ENCODE data around the gene CNTNAP2.
"Not testable (repeated sequence)": the region's sequence is repeated elsewhere in the genome, so short reads cannot be mapped to it uniquely, and the experiment has no call there.

CNTNAP2 gene

GRCh38 chr7:148304456-148304855 is 2187.9 kb downstream of the CNTNAP2 start:
- no peak for DNase-seq (ENCODE audit: low spot score)

DNA sequence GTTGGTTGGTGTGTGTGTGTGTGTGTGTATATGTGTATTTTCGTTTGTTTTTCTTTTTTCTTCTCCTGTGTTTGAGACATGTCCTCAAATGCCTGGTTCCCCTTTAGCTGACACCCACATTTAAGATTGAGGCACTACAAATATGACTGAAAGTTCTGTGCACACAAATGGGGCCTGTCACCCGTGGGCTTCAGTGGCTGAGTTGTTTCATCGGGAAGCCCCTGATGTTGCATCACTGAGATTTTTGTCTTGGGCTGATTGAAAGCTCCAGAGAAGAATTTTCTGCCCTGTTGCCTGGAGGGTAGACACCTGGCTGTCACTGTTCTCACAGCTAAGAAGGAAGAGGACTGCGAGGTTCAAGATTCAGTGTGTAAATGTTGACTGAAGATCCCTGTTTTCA is 2190.2 kb downstream of the CNTNAP2 start:
- DNase-seq (ENCODE audit: low spot score) = no peak

- DNase-seq (ENCODE audit: low spot score) = no peak
Measured at GRCh38 chr7:148318102-148318811, 2201.7 kb downstream of the CNTNAP2 start.

DNA sequence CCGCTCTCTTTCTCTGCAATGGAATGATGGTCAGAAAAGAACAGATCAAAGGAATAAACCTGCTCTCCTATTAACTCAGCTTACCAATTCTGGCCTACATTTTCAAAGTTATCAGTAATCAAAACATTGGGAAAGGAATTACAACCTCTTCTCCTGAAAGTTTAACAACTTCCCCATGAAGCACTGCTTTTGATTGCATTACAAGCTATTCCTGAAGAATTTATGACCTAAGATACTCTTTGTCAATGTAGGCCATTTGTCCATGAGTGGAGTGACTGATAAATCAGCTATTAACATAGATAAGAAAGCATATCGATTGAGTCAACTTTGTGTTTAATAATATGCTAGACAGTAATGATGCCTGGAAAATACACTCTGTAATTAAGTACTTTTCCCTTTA is 2202.2 kb downstream of the CNTNAP2 start:
- DNase-seq (ENCODE audit: low spot score) = no peak

DNA sequence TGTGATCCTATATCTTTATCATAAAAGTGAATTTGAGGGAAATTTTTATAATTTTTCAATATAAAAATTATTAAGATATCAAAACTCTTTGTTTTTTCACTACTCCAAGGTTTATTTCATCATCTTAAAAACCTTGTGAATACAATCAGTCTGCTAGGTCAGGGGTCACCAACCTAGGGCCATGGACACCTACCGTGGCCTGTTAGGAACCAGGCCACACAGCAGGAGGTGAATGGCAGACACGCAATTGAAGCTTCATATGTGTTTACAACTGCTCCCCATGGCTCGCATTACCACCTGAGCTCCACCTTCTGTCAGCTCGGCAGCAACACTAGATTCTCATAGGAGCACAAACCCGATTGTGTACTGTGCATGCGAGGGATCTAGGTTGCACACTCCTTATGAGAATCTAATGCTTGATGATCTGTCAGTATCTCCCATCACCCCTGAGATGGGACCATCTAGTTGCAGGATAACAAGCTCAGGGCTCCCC is 2202.8 kb downstream of the CNTNAP2 start:
- DNase-seq (ENCODE audit: low spot score) = no peak

DNA sequence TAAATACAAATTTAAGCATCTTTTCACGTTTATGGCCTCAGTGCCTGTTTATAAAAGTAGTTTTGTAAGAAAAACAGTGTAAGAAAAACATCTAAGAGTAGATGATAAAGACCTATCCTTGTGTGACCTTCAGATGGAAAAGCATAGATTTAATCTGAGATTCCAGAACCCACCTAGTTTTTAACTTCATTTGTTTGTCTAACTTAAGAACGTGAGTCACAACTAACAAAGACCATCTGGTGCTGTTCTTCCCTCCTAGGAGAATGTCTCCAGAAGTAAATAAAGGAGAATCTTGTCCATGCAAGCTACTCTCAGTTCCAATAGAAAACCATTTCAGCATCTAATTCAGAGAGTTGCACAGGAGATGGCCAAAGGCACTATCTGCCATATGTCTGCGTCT is 2208.6 kb downstream of the CNTNAP2 start:
- DNase-seq (ENCODE audit: low spot score) = no peak

GRCh38 chr7:148327379-148327778 is 2210.8 kb downstream of the CNTNAP2 start:
- no peak for DNase-seq (ENCODE audit: low spot score)

- no peak for DNase-seq (ENCODE audit: low spot score)
Measured at GRCh38 chr7:148328906-148329305, 2212.3 kb downstream of the CNTNAP2 start.

DNA sequence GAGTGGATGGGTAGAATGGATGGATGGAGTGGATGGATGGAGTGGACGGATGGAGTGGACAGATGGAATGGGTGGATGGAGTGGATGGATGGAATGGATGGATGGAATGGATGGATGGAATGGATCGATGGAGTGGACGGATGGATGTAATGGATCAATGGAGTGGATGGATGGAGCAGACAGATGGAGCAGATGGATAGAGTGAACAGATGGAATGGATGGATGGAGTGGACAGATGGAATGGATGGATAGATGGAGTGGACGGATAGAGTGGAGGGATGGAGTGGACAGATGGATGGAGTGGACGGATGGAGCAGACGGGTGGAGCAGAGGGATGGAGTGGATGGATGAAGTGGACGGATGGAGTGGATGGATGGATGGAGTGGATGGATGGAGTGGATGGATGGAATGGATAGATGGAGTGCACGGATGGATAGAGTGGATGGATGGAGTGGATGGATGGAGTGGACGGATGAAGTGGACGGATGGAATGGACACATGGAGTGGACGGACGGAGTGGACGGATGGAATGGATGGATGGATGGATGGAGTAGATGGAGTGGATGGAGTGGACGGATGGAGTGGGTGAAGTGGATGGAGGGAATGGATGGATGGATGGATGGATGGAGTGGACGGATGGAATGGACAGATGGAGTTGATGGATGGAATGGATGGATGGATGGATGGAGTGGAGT is 2213.7 kb downstream of the CNTNAP2 start:
- no peak for DNase-seq (ENCODE audit: low spot score)

- no peak for DNase-seq (ENCODE audit: low spot score)
Measured at GRCh38 chr7:148330822-148331221, 2214.2 kb downstream of the CNTNAP2 start.

GRCh38 chr7:148331456-148331855 is 2214.9 kb downstream of the CNTNAP2 start:
- not testable (repeated sequence) for DNase-seq (ENCODE audit: low spot score)

GRCh38 chr7:148332191-148333186 is 2215.9 kb downstream of the CNTNAP2 start:
- no peak for DNase-seq (ENCODE audit: low spot score)

DNA sequence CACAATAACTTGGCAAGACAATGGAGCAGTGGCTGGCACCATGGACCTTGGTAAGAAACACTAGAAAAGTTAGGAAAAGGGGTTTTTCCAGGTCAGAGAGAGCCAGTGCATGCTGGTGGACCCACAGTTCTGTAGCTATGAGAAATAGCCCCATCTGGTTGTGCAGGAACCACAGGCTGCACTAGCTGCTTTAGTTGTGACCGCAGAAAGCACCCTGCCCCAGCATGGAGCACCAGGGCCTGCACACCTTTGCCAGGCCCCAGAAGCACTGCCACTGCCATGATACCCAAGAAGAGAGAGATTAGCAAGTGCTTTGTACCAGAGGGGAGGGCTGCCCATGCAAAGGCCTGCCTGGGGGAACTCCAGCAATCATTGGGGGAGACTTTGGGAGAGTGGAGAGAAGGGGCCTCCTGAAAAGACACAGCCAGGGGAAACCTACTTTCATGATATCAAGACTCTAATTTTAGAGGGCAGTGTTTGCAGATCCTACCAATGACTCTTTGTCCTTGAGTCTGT is 2217.9 kb downstream of the CNTNAP2 start:
- no peak for DNase-seq (ENCODE audit: low spot score)

DNA sequence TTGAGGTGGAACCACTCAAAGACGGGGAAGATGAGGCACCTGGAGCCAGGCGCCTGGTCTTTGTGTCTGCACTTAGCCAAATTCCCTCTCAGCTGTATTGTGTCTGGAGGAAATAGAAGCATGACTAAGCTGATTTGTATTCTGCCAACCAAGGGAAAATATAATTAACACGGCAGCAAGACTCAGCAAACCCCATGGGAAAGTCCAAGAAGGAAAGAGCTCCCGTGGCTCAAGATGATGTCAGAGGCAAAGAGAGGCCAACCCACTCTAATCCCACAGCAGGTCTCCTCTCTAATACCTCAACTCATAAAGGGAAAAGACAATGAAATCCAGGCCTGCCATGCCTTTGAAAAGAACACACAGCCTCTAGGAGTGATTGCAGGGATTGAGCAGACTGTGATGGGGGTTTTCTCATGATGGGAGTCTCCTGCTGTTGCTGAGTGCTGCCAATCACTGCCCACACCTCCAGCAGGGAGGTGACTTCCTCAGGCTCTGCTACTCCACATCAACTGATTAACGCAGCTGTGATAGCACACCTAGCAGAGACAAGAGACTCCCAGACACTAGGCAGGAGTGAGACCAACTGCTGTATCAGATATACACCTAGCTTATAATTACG is 2218.5 kb downstream of the CNTNAP2 start:
- DNase-seq (ENCODE audit: low spot score) = no peak

DNA sequence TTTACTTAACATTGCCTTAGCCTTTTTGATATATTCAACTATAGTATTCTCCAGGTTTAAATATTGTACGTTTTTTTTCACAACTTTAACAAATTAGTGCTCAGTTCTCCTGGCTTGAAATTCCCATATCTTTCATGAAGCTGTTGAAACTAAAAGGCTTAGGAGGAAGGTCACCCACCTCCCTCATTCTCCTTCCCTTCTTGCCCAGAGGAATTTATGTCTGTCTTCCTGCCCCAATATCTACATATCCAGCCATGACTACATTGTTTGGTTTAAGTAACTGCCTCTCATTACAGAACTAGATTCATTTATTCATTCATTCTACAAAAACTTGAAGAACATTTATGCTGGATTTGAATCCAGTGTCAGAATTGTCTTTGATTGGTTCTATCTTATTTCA is 2219.2 kb downstream of the CNTNAP2 start:
- no peak for DNase-seq (ENCODE audit: low spot score)

GRCh38 chr7:148336411-148336810 is 2219.8 kb downstream of the CNTNAP2 start:
- no peak for DNase-seq (ENCODE audit: low spot score)

- no peak for DNase-seq (ENCODE audit: low spot score)
Measured at GRCh38 chr7:148337246-148337965, 2220.8 kb downstream of the CNTNAP2 start.

GRCh38 chr7:148337995-148338747 is 2221.6 kb downstream of the CNTNAP2 start:
- DNase-seq (ENCODE audit: low spot score) = no peak

GRCh38 chr7:148340438-148341280 is 2224.1 kb downstream of the CNTNAP2 start:
- DNase-seq (ENCODE audit: low spot score) = no peak

Data from AG08396 (cell line).